Sigmoid colon (tissue), 4 donors: ENCODE measurements around the gene SLC35F2.

Experiments
- EP300 ChIP-seq, 4 donors: sonication (generic); formaldehyde crosslinking; IDR thresholded peaks; one replicate each; pipeline ENCODE4 v1.6.1; 2017; ENCODE audit warnings: antibody characterized with exemption in 4 of 4
- POLR2A ChIP-seq, 2 donors: fragments of 450-650 bp; IDR thresholded peaks; one replicate each; pipeline ENCODE4 v1.6.1; 2016; ENCODE audit warnings: antibody characterized with exemption in 2 of 2, mild to moderate bottlenecking in 2 of 2, moderate library complexity in 2 of 2
- POLR2AphosphoS5 ChIP-seq, 4 donors: sonication (generic); formaldehyde crosslinking; IDR thresholded peaks; one replicate each; pipeline ENCODE4 v1.6.1; 2017; ENCODE audit warnings: antibody characterized with exemption in 4 of 4
- TF ChIP-seq, protein P1 (sequence below), 4 experiments: fragments of 450-650 bp in 3 of 4; fragments of 200-600 bp in 1 of 4; IDR thresholded peaks; one replicate each; pipeline ENCODE4 v1.5.1; 2016 to 2019; ENCODE audit warnings: antibody characterized with exemption in 4 of 4, mild to moderate bottlenecking in 3 of 4, moderate library complexity in 2 of 4

DNA sequence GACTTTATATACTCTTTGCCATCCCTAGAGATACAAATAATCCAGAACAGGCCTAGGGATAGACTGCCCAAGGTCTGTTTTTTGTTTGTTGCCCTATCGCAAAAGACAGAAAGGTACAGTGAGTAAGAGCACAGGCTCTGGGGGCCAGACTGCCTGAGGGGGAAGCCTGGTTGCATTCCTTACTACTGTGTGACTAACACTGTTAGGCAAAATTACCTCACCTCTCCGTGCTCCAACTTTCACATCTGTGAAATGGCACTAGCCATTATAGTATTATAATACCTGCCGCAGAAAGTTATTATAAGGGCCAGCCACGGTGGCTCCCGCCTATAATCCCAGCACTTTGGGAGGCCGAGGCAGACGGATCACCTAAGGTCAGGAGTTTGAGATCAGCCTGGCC lies 14.5 kb downstream of the SLC35F2 start:
- TF ChIP-seq, protein P1, sequence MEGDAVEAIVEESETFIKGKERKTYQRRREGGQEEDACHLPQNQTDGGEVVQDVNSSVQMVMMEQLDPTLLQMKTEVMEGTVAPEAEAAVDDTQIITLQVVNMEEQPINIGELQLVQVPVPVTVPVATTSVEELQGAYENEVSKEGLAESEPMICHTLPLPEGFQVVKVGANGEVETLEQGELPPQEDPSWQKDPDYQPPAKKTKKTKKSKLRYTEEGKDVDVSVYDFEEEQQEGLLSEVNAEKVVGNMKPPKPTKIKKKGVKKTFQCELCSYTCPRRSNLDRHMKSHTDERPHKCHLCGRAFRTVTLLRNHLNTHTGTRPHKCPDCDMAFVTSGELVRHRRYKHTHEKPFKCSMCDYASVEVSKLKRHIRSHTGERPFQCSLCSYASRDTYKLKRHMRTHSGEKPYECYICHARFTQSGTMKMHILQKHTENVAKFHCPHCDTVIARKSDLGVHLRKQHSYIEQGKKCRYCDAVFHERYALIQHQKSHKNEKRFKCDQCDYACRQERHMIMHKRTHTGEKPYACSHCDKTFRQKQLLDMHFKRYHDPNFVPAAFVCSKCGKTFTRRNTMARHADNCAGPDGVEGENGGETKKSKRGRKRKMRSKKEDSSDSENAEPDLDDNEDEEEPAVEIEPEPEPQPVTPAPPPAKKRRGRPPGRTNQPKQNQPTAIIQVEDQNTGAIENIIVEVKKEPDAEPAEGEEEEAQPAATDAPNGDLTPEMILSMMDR (IDR thresholded peaks at IDR 0.05), result no peak
- TF ChIP-seq POLR2AphosphoS5 (IDR thresholded peaks at IDR 0.05) (no peak), POLR2A (IDR thresholded peaks at IDR 0.05) (no peak), EP300 (IDR thresholded peaks at IDR 0.05) (no peak)
